Tibial nerve (tissue), 4 donors: ENCODE results near the gene ZC3HAV1L. TPM values are rescaled to one million over a fixed set of nuclear protein-coding genes. Genes with fewer than 3 reads are reported as not detected.
"Not testable (repeated sequence)": the region's sequence is repeated elsewhere in the genome, so short reads cannot be mapped to it uniquely, and the experiment has no call there.

Source experiments
- DNase-seq, 2 donors: peaks; one replicate each; pipeline ENCODE4 v3.0.0-alpha.2; 2019; ENCODE audit warnings: low spot score in 2 of 2
- H3K27ac ChIP-seq, 4 donors: fragments of 200-600 bp; sonication (generic) in 3 of 4; one replicate each; pipeline ENCODE4 v1.5.1; 2017 to 2019; ENCODE audit warnings: mild to moderate bottlenecking in 1 of 4
- H3K27me3 ChIP-seq, 2 donors: fragments of 200-600 bp; sonication (generic) in 1 of 2; one replicate each; pipeline versions ENCODE4 v1.5.1 to v1.6.0; 2017 to 2019
- H3K36me3 ChIP-seq, 3 donors: fragments of 200-600 bp; sonication (generic); one replicate each; pipeline ENCODE4 v1.5.1; 2018 to 2019
- H3K4me1 ChIP-seq, 4 donors: fragments of 200-600 bp; sonication (generic) in 3 of 4; one replicate each; pipeline ENCODE4 v1.5.1; 2017 to 2019
- H3K4me3 ChIP-seq, 4 donors: fragments of 200-600 bp; sonication (generic) in 3 of 4; one replicate each; pipeline ENCODE4 v1.5.1; 2017 to 2019; ENCODE audit warnings: mild to moderate bottlenecking in 1 of 4, moderate library complexity in 1 of 4
- H3K9me3 ChIP-seq, 4 donors: fragments of 200-600 bp; sonication (generic) in 3 of 4; one replicate each; pipeline ENCODE4 v1.5.1; 2017 to 2019
- CTCF ChIP-seq, 5 experiments: fragments of 200-600 bp in 3 of 5; fragments of 450-650 bp in 2 of 5; sonication (generic) in 3 of 5; IDR thresholded peaks; one replicate each; pipeline ENCODE4 v1.5.1; 2016 to 2019; ENCODE audit warnings: antibody characterized with exemption in 5 of 5, mild to moderate bottlenecking in 3 of 5, moderate library complexity in 2 of 5
- EP300 ChIP-seq, 2 donors: sonication (generic); formaldehyde crosslinking; IDR thresholded peaks; one replicate each; pipeline ENCODE4 v1.6.1; 2017; ENCODE audit warnings: antibody characterized with exemption in 2 of 2, mild to moderate bottlenecking in 1 of 2
- POLR2A ChIP-seq, 2 donors: fragments of 450-650 bp; IDR thresholded peaks; one replicate each; pipeline ENCODE4 v1.6.1; 2017; ENCODE audit warnings: antibody characterized with exemption in 2 of 2, mild to moderate bottlenecking in 2 of 2, moderate library complexity in 2 of 2
- WGBS, 2 donors: methylation state at CpG; one replicate each; pipeline ENCODE4 v1.1.5; 2018; 5-methylcytosine and 5-hydroxymethylcytosine counted together
- total RNA-seq, 4 donors: library from RNA; depleted of rRNA; stranded (reverse); fragments of >200 nt; gene quantifications; one replicate each; pipeline ENCODE4 v1.1.0, GENCODE V29; 2016

ZC3HAV1L gene
- total RNA-seq, 4 donors from 2014 or later = 36.9 to 68.8 (median 53.1) TPM

- WGBS, 2 donors = 56 to 70% methylated on average over 3 of the region's 3 CpGs
- TF ChIP-seq EP300 (IDR thresholded peaks at IDR 0.05) = no peak
- no peak for TF ChIP-seq POLR2A (IDR thresholded peaks at IDR 0.05)
- no peak for TF ChIP-seq CTCF (IDR thresholded peaks at IDR 0.05)
- DNase-seq = no peak
- no peaks in the 10 kb centered on the region for H3K9me3 ChIP-seq
- H3K27me3 ChIP-seq = no peaks in the 10 kb centered on the region
- H3K27ac ChIP-seq = no peak overlapping the region
- no peak overlapping the region for H3K4me3 ChIP-seq
- H3K4me1 ChIP-seq = peaks cover 0 to 2% (median under 1%) of the 10 kb centered on the region in 4 donors
- H3K36me3 ChIP-seq = peaks cover 0 to 82% (median 0%) of the 10 kb centered on the region in 3 donors
These were observed 6.5 kb downstream of the ZC3HAV1L start for GRCh38 chr7:139029353-139029752.

- Histone ChIP-seq H3K27me3 (no peaks in the 10 kb centered on the region), H3K4me3 (no peak overlapping the region), H3K9me3 (no peaks in the 10 kb centered on the region), H3K27ac (no peak overlapping the region), H3K4me1 (peaks cover 0 to 8% (median 0%) of the 10 kb centered on the region in 4 donors), H3K36me3 (peaks cover 0 to 68% (median 0%) of the 10 kb centered on the region in 3 donors)
- DNase-seq = no peak
- 89 to 96% methylated on average over 6 of the region's 6 CpGs for WGBS, 2 donors
- TF ChIP-seq EP300 (IDR thresholded peaks at IDR 0.05) (no peak), CTCF (IDR thresholded peaks at IDR 0.05) (no peak), POLR2A (IDR thresholded peaks at IDR 0.05) (no peak)
These were observed 9.3 kb downstream of the ZC3HAV1L start for GRCh38 chr7:139026551-139026950.

GRCh38 chr7:139025861-139026260 is 10.0 kb downstream of the ZC3HAV1L start:
- H3K36me3 ChIP-seq = peaks cover 0 to 61% (median 0%) of the 10 kb centered on the region in 3 donors
- not testable (repeated sequence) for H3K27ac ChIP-seq, H3K9me3 ChIP-seq, H3K27me3 ChIP-seq, H3K4me3 ChIP-seq, DNase-seq, H3K4me1 ChIP-seq
- 85 to 88% methylated on average over 5 of the region's 5 CpGs for WGBS, 2 donors

GRCh38 chr7:139023076-139023475 is 12.8 kb downstream of the ZC3HAV1L start:
- Histone ChIP-seq H3K36me3 (peaks cover 0 to 33% (median 0%) of the 10 kb centered on the region in 3 donors), H3K27me3 (no peaks in the 10 kb centered on the region), H3K27ac (peak overlapping the region in 2 of 4 donors; percentile 18 to 68), H3K4me3 (no peak overlapping the region), H3K9me3 (no peaks in the 10 kb centered on the region), H3K4me1 (peaks cover 0 to 8% (median 0%) of the 10 kb centered on the region in 4 donors)
- 33 to 47% methylated on average over 5 of the region's 5 CpGs for WGBS, 2 donors
- no peak for TF ChIP-seq CTCF (IDR thresholded peaks at IDR 0.05)
- TF ChIP-seq EP300 (IDR thresholded peaks at IDR 0.05) = no peak
- TF ChIP-seq POLR2A (IDR thresholded peaks at IDR 0.05) = no peak
- DNase-seq = no peak

GRCh38 chr7:139022286-139022685 is 13.6 kb downstream of the ZC3HAV1L start:
- Histone ChIP-seq H3K4me1 (peaks cover 0 to 9% (median 0%) of the 10 kb centered on the region in 4 donors), H3K27me3 (no peaks in the 10 kb centered on the region), H3K9me3 (no peaks in the 10 kb centered on the region), H3K36me3 (peaks cover 0 to 28% (median 0%) of the 10 kb centered on the region in 3 donors), H3K27ac (peak overlapping the region in 1 of 4 donors; percentile 51), H3K4me3 (no peak overlapping the region)
- no peak for DNase-seq
- 63 to 65% methylated on average over 4 of the region's 4 CpGs for WGBS, 2 donors
- no peak for TF ChIP-seq POLR2A (IDR thresholded peaks at IDR 0.05)
- TF ChIP-seq CTCF (IDR thresholded peaks at IDR 0.05) = no peak
- no peak for TF ChIP-seq EP300 (IDR thresholded peaks at IDR 0.05)

- Histone ChIP-seq H3K4me3 (no peak overlapping the region), H3K27me3 (no peaks in the 10 kb centered on the region), H3K36me3 (peaks cover 0 to 7% (median 0%) of the 10 kb centered on the region in 3 donors), H3K27ac (no peak overlapping the region), H3K4me1 (peaks cover 0 to 15% (median 0%) of the 10 kb centered on the region in 4 donors), H3K9me3 (no peaks in the 10 kb centered on the region)
- 49 to 55% methylated on average over 3 of the region's 3 CpGs for WGBS, 2 donors
- DNase-seq = no peak
- no peak for TF ChIP-seq POLR2A (IDR thresholded peaks at IDR 0.05)
- no peak for TF ChIP-seq CTCF (IDR thresholded peaks at IDR 0.05)
- TF ChIP-seq EP300 (IDR thresholded peaks at IDR 0.05) = no peak
These were observed 16.9 kb downstream of the ZC3HAV1L start for GRCh38 chr7:139018910-139019309.
